Ovary (tissue), 9 donors: ENCODE data around the gene THEMIS2. TPM values are rescaled to one million over a fixed set of nuclear protein-coding genes. Genes with fewer than 3 reads are reported as not detected.

Experiments
- DNase-seq, 5 donors: peaks; one replicate each; pipeline ENCODE4 v3.0.0-alpha.2; 2019 to 2020
- H3K27ac ChIP-seq, 2 donors: fragments of 200-600 bp; one replicate each; pipeline versions ENCODE4 v1.5.1 to v1.8.0; 2019 to 2022
- H3K27me3 ChIP-seq: fragments of 200-600 bp; one replicate; pipeline ENCODE4 v1.8.0; 2022
- H3K36me3 ChIP-seq: fragments of 200-600 bp; sonication (generic); one replicate; pipeline ENCODE4 v1.5.1; 2019
- H3K4me1 ChIP-seq: one replicate; pipeline ENCODE4 v1.8.1; 2013; ENCODE audit warnings: mild to moderate bottlenecking, moderate library complexity; ENCODE audit not compliant: insufficient read depth
- H3K4me3 ChIP-seq: fragments of 200-600 bp; sonication (generic); one replicate; pipeline ENCODE4 v1.5.1; 2017
- H3K9me3 ChIP-seq, 2 donors: fragments of 200-600 bp in 1 of 2; sonication (generic) in 1 of 2; one replicate each; pipeline versions ENCODE4 v1.5.1 to v1.8.1; 2013 to 2019; ENCODE audit warnings: mild to moderate bottlenecking in 1 of 2, moderate library complexity in 1 of 2
- EP300 ChIP-seq: sonication (generic); formaldehyde crosslinking; IDR thresholded peaks from one replicate; pipeline ENCODE4 v1.6.1; 2017; ENCODE audit warnings: antibody characterized with exemption
- POLR2A ChIP-seq: fragments of 450-650 bp; IDR thresholded peaks from one replicate; pipeline ENCODE4 v1.6.1; 2017; ENCODE audit warnings: antibody characterized with exemption, mild to moderate bottlenecking, moderate library complexity
- WGBS, 3 donors: extraction: QIAGEN DNeasy Blood & Tissue Kit in 1 of 3; methylation state at CpG; one replicate each; pipeline versions ENCODE4 v1.1.5 to v1.1.7; 2013 to 2017; 5-methylcytosine and 5-hydroxymethylcytosine counted together
- intact Hi-C, 4 donors: fragments of 100-400 bp; cut with DNase I; formaldehyde crosslinking; loops; one replicate each; pipeline versions ENCODE4 v1.11.0 to v1.15.1; 2022 to 2023
- polyA plus RNA-seq, 2 donors: library from polyadenylated mRNA; stranded (reverse); fragments of 200-250 nt in 1 of 2; fragments of 350-450 nt in 1 of 2; fragmentation: Illumina TruSeq in 1 of 2; extraction: RNeasy Lipid Tissue Mini Kit (QIAGEN cat#74804) in 1 of 2; gene quantifications; one replicate each; pipeline ENCODE4 v1.2.3, GENCODE V29; 2013 to 2014
- total RNA-seq, 7 donors: library from RNA; depleted of rRNA in 2 of 7; stranded (reverse); fragments of >200 nt in 2 of 7; fragmentation: NEBNext Ultra II Directional in 3 of 7; extraction: Animal tissue kit (Norgen Biotek cat#: 25700) in 3 of 7; gene quantifications; one replicate each; pipeline versions ENCODE4 v1.1.0 to v1.2.4, GENCODE V29; 2016 to 2023
- TF ChIP-seq, protein P1 (sequence below), 3 donors: fragments of 450-650 bp in 2 of 3; fragments of 200-600 bp in 1 of 3; IDR thresholded peaks; one replicate each; pipeline versions ENCODE4 v1.5.1 to v1.8.0; 2016 to 2022; ENCODE audit warnings: antibody characterized with exemption in 3 of 3, mild to moderate bottlenecking in 1 of 3
- donor health status: DM: no; HTN: no; CAD: no; lungs with moderate emphysema.
- donor health status: DM: no; HTN: no; CAD: no.
- donor health status: Bipolar disorder and iron deficiency.
- donor health status: DM: yes; HTN: yes; CAD: no.
- donor health status: DM: no; HTN: no; CAD: no.
- donor health status: DM: yes; HTN: yes; CAD: no.

THEMIS2 gene
- total and polyA plus RNA-seq, 9 donors, result 2.7 to 16.9 (median 7.8) TPM

DNA sequence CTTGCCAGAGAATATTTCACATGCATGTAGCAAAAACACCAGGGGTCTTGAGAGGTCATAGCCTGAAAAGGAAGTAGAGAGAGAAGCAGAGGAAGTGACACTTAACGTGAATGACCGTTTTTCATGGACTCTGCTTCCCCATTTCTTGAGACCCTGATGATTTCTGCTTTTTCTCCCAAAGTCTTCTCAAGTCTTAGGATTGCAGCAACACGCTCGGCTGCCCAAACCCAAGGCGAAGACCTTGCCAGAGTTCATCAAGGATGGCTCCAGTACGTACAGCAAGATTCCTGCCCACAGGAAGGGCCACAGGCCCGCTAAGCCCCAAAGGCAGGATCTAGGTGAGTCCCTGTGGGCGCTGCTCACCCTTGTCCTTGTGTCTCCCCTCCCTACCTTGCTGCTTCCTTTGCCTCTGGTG is 12.8 kb downstream of the THEMIS2 start:
- H3K36me3 ChIP-seq, result no peaks in the 10 kb centered on the region
- H3K27ac ChIP-seq, result no peak overlapping the region
- H3K27me3 ChIP-seq, result no peaks in the 10 kb centered on the region
- 86 to 89% (median 88%) methylated on average over 8 of the region's 8 CpGs for WGBS, 3 donors
- no peaks in the 10 kb centered on the region for H3K9me3 ChIP-seq
- intact Hi-C loops, result no loop called here
- H3K4me1 ChIP-seq, result no peaks in the 10 kb centered on the region
- no peak overlapping the region for H3K4me3 ChIP-seq
- TF ChIP-seq, protein P1, sequence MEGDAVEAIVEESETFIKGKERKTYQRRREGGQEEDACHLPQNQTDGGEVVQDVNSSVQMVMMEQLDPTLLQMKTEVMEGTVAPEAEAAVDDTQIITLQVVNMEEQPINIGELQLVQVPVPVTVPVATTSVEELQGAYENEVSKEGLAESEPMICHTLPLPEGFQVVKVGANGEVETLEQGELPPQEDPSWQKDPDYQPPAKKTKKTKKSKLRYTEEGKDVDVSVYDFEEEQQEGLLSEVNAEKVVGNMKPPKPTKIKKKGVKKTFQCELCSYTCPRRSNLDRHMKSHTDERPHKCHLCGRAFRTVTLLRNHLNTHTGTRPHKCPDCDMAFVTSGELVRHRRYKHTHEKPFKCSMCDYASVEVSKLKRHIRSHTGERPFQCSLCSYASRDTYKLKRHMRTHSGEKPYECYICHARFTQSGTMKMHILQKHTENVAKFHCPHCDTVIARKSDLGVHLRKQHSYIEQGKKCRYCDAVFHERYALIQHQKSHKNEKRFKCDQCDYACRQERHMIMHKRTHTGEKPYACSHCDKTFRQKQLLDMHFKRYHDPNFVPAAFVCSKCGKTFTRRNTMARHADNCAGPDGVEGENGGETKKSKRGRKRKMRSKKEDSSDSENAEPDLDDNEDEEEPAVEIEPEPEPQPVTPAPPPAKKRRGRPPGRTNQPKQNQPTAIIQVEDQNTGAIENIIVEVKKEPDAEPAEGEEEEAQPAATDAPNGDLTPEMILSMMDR (IDR thresholded peaks at IDR 0.05), result no peak
- TF ChIP-seq EP300 (no peak), POLR2A (no peak)
- DNase-seq, result no peak

DNA sequence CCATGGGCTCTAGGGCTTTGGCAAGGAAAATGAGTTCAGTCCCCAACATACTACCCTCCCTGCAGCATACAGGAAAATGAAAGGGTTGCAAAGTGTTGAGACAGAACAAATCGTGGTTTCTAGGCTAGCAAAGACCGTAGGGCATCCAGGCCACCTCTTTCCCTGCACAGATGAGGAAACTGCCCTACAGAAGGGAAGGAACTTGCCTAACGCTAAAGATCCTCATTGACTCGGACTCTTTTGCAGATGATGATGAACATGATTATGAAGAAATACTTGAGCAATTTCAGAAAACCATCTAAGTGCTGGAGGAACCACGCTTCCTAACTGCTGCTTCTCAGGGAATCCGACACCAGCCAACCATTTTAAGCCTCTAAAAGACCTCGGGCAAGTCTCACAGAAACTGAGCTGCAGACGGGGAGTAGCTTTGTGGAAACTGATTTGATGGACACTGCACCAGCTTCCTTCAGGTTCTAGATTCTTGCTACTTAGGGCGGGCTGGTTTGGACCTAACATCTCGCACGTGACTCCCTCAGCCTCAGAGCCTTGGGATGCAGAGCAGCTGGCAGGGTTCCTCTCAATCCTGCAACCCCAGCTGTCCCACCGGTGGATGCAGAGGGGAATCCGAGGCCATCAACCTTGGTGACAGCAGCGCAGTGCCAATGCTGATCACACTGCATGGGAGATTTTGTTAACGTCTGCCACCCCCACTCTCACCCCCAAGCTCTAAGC is 13.4 kb downstream of the THEMIS2 start:
- Histone ChIP-seq H3K27ac (no peak overlapping the region), H3K27me3 (no peaks in the 10 kb centered on the region), H3K9me3 (no peaks in the 10 kb centered on the region), H3K4me3 (no peak overlapping the region), H3K4me1 (no peaks in the 10 kb centered on the region), H3K36me3 (no peaks in the 10 kb centered on the region)
- TF ChIP-seq EP300, result no peak
- TF ChIP-seq POLR2A, result no peak
- TF ChIP-seq, protein P1 (IDR thresholded peaks at IDR 0.05), result no peak
- no peak for DNase-seq
- 87 to 91% (median 88%) methylated on average over 15 of the region's 15 CpGs for WGBS, 3 donors
- intact Hi-C loops, result no loop called here

DNA sequence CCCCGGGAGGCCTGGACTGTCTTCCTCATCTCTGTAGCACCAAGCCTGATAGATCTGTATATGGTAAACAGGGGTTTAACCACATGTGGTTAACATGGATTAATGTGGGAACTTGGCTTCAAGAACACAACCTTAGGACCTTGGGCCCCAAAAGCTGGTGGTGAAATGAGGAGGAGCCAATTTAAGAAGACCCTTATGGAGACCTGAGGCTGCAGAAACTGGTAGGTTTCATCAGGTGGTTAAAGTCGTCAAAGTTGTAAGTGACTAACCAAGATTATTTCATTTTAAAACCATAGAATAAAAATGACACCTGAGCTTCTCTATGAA is 14.0 kb downstream of the THEMIS2 start:
- H3K27ac ChIP-seq, result no peak overlapping the region
- WGBS, 3 donors, result 90 to 97% (median 91%) methylated on average over 2 of the region's 2 CpGs
- H3K9me3 ChIP-seq, result no peaks in the 10 kb centered on the region
- H3K27me3 ChIP-seq, result no peaks in the 10 kb centered on the region
- DNase-seq, result no peak
- no peaks in the 10 kb centered on the region for H3K4me1 ChIP-seq
- no peak overlapping the region for H3K4me3 ChIP-seq
- TF ChIP-seq, protein P1 (IDR thresholded peaks at IDR 0.05), result no peak
- no peak for TF ChIP-seq EP300
- intact Hi-C loops, result no loop called here
- H3K36me3 ChIP-seq, result no peaks in the 10 kb centered on the region

DNA sequence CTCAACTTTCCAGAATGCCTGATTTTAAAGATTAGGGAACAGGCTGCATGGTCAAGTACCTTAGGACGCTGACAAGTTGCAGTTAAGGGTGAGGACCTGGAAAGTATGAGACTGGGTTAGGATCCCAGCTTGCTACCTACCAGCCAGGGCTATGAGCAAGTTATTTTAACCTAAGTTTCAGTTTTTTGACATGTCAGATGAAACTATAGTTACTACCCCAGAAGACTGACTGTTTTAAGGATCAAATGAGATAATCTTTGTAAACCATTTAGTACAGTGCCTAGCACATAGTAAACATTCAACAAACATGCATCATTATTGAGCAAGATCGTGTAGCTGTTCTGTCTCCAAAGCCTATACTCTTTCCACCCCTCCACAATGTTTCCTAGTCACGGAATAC is 14.4 kb downstream of the THEMIS2 start:
- Histone ChIP-seq H3K4me1 (no peaks in the 10 kb centered on the region), H3K4me3 (no peak overlapping the region), H3K36me3 (no peaks in the 10 kb centered on the region), H3K27ac (no peak overlapping the region), H3K27me3 (no peaks in the 10 kb centered on the region), H3K9me3 (no peaks in the 10 kb centered on the region)
- no peak for DNase-seq
- 78 to 88% (median 86%) methylated on average over 3 of the region's 3 CpGs for WGBS, 3 donors
- intact Hi-C loops, result no loop called here
- TF ChIP-seq POLR2A (no peak), EP300 (no peak)
- TF ChIP-seq, protein P1 (IDR thresholded peaks at IDR 0.05), result no peak
